ENCODE measurements around the gene ALPI. TPM values are rescaled to one million over a fixed set of nuclear protein-coding genes. Genes with fewer than 3 reads are reported as not detected.

The ALPI gene
- total RNA-seq, 1 experiment from 2014 or later = not detected

DNA sequence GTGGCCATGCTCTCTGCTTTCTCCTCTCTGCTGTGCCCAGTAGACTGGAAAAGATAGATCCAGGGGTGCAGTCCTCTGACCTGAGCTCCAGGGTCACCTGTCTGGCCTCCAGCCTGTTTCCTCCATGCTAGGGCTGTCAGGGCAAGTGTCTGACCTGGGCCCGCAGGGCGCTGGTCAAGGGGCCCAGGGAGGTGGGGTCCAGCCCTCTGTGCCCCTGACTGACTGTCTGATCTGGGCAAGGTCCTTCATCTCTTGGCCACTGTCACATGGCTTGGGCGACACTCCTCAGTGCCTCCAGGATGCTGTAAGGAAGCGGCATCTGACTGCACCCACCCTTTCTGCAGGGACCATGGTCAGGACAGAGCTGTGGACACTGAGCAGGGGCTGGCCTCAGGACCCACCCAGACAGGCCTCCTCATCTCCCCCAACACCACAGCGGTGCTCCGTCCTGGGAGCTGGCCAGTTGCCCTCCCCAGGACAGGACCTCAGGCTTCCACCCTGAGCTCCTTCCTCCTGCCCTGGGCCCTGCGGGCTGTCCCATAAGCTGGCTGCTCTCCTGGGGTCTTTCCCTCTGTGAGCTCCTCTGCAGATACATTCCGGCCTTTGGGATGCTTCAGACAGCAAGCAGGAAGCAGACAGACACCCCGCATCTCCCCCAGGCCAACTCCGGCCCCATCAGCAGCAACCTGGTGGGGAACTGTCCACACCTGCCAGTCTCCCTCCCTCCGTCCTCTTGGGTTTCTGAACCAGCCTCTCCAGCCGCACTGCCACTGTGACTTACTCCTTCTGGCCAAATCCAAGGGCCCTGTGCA lies 21.2 kb upstream of the ALPI start:
- in situ Hi-C loops (cut with HindIII; ENCODE audit: low pct_unique_long_range_greater_than_20kb, low sequenced_read_pairs) = no loop called here
- CTCF ChIA-PET = no interaction called here
- intact Hi-C loops (cut with micrococcal nuclease; ENCODE audit: unreplicated experiment) = loop anchor here (5.0 kb wide), 2 partner anchors 97 to 527 kb away; no protein-coding TSS in a partner anchor
- no peaks in the 10 kb centered on the region for H3K36me3 ChIP-seq (ENCODE audit: control insufficient read depth, insufficient read depth, low read length)
- no TSS peak for BruUV-seq (replicated peaks)
- TF ChIP-seq SIN3A (IDR thresholded peaks at IDR 0.05; ENCODE audit: borderline replicate concordance, insufficient read depth, low read depth, low read length) (no peak), TCF7L2 (IDR thresholded peaks at IDR 0.05; ENCODE audit: low read depth, low read length) (no peak), POLR2AphosphoS5 (IDR thresholded peaks at IDR 0.05; ENCODE audit: low read depth, low read length) (no peak)
- TF ChIP-seq, protein P1, sequence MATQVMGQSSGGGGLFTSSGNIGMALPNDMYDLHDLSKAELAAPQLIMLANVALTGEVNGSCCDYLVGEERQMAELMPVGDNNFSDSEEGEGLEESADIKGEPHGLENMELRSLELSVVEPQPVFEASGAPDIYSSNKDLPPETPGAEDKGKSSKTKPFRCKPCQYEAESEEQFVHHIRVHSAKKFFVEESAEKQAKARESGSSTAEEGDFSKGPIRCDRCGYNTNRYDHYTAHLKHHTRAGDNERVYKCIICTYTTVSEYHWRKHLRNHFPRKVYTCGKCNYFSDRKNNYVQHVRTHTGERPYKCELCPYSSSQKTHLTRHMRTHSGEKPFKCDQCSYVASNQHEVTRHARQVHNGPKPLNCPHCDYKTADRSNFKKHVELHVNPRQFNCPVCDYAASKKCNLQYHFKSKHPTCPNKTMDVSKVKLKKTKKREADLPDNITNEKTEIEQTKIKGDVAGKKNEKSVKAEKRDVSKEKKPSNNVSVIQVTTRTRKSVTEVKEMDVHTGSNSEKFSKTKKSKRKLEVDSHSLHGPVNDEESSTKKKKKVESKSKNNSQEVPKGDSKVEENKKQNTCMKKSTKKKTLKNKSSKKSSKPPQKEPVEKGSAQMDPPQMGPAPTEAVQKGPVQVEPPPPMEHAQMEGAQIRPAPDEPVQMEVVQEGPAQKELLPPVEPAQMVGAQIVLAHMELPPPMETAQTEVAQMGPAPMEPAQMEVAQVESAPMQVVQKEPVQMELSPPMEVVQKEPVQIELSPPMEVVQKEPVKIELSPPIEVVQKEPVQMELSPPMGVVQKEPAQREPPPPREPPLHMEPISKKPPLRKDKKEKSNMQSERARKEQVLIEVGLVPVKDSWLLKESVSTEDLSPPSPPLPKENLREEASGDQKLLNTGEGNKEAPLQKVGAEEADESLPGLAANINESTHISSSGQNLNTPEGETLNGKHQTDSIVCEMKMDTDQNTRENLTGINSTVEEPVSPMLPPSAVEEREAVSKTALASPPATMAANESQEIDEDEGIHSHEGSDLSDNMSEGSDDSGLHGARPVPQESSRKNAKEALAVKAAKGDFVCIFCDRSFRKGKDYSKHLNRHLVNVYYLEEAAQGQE (IDR thresholded peaks at IDR 0.05; ENCODE audit: insufficient read depth in 1 of 2, low read depth in 2 of 2, low read length in 1 of 2) = no peak
- TF ChIP-seq, protein P2, sequence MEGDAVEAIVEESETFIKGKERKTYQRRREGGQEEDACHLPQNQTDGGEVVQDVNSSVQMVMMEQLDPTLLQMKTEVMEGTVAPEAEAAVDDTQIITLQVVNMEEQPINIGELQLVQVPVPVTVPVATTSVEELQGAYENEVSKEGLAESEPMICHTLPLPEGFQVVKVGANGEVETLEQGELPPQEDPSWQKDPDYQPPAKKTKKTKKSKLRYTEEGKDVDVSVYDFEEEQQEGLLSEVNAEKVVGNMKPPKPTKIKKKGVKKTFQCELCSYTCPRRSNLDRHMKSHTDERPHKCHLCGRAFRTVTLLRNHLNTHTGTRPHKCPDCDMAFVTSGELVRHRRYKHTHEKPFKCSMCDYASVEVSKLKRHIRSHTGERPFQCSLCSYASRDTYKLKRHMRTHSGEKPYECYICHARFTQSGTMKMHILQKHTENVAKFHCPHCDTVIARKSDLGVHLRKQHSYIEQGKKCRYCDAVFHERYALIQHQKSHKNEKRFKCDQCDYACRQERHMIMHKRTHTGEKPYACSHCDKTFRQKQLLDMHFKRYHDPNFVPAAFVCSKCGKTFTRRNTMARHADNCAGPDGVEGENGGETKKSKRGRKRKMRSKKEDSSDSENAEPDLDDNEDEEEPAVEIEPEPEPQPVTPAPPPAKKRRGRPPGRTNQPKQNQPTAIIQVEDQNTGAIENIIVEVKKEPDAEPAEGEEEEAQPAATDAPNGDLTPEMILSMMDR (IDR thresholded peaks at IDR 0.05) = no peak
- H3K9me3 ChIP-seq (ENCODE audit: control insufficient read depth, insufficient read depth, low read depth, low read length) = no peaks in the 10 kb centered on the region
- ATAC-seq (no peak), DNase-seq (ENCODE audit: low read depth, low spot score) (no peak)
- POLR2A ChIA-PET = interaction anchor here (0.6 kb wide), 1 partner anchor 313 kb away, joined by 3 read pairs; no protein-coding TSS in a partner anchor
- H3K27me3 ChIP-seq (ENCODE audit: control insufficient read depth, insufficient read depth, low read length) = no peaks in the 10 kb centered on the region
- peaks cover 5% of the 10 kb centered on the region; the same call in 1 of the 2 replicates for H3K4me1 ChIP-seq (ENCODE audit: control insufficient read depth, insufficient read depth, low read length)
- peak overlapping the region; percentile 59 for H3K27ac ChIP-seq (ENCODE audit: low read length)
- no peak overlapping the region for H3K4me3 ChIP-seq (ENCODE audit: low read depth in 2 of 2, low read length in 2 of 2)

DNA sequence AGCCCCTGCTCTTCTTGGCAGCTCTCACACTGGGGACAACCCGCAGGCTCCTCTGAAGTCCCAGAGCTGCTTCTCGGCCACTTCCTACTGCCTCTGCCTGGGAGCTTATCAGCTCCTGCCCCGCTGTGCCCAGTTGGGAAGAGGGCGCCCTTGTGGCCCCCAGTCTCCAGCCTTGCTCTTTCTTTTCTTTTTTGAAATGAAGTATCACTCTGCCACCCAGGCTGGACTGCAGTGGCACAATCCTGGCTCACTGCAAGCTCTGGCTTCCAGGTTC lies 20.6 kb upstream of the ALPI start:
- no peaks in the 10 kb centered on the region for H3K27me3 ChIP-seq (ENCODE audit: control insufficient read depth, insufficient read depth, low read length)
- no peak for TF ChIP-seq POLR2AphosphoS5 (IDR thresholded peaks at IDR 0.05; ENCODE audit: low read depth, low read length)
- TF ChIP-seq, protein P1 (IDR thresholded peaks at IDR 0.05; ENCODE audit: insufficient read depth in 1 of 2, low read depth in 2 of 2, low read length in 1 of 2) = no peak
- no peak for TF ChIP-seq SIN3A (IDR thresholded peaks at IDR 0.05; ENCODE audit: borderline replicate concordance, insufficient read depth, low read depth, low read length)
- TF ChIP-seq, protein P2 (IDR thresholded peaks at IDR 0.05) = no peak
- TF ChIP-seq TCF7L2 (IDR thresholded peaks at IDR 0.05; ENCODE audit: low read depth, low read length) = no peak
- CTCF ChIA-PET = no interaction called here
- no peak overlapping the region for H3K4me3 ChIP-seq (ENCODE audit: low read depth in 2 of 2, low read length in 2 of 2)
- no peaks in the 10 kb centered on the region for H3K36me3 ChIP-seq (ENCODE audit: control insufficient read depth, insufficient read depth, low read length)
- H3K4me1 ChIP-seq (ENCODE audit: control insufficient read depth, insufficient read depth, low read length) = peaks cover 5% of the 10 kb centered on the region; the same call in 1 of the 2 replicates
- no TSS peak for BruUV-seq (replicated peaks)
- no peaks in the 10 kb centered on the region for H3K9me3 ChIP-seq (ENCODE audit: control insufficient read depth, insufficient read depth, low read depth, low read length)
- in situ Hi-C loops (cut with HindIII; ENCODE audit: low pct_unique_long_range_greater_than_20kb, low sequenced_read_pairs) (no loop called here), intact Hi-C loops (cut with micrococcal nuclease; ENCODE audit: unreplicated experiment) (loop anchor here (5.0 kb wide), 2 partner anchors 98 to 528 kb away; no protein-coding TSS in a partner anchor)
- H3K27ac ChIP-seq (ENCODE audit: low read length) = peak overlapping the region; percentile 59; the same call in 1 of the 2 replicates
- DNase-seq (ENCODE audit: low read depth, low spot score) = no peak
- ATAC-seq = no peak
- POLR2A ChIA-PET = interaction anchor here (0.6 kb wide), 1 partner anchor 314 kb away, joined by 3 read pairs; no protein-coding TSS in a partner anchor
